A673 (cell line): ENCODE measurements around the gene DCN. TPM values are rescaled to one million over a fixed set of nuclear protein-coding genes. Genes with fewer than 3 reads are reported as not detected.

Source experiments
- BruUV-seq: library from RNA; stranded (reverse); fragments of 400-500 nt; replicated peaks from 2 replicates; lab custom pipeline; 2021; lab: Mats Ljungman, UMichigan
- CTCF ChIA-PET: fragments of 300-600 bp; sonication (Branson Sonifier 250); formaldehyde crosslinking; loops from one replicate; lab custom pipeline; 2022; ENCODE audit warnings: antibody characterized with exemption; lab: Charles Lee
- POLR2A ChIA-PET: fragments of 300-600 bp; sonication (Branson Sonifier 250); formaldehyde crosslinking; loops from one replicate; lab custom pipeline; 2022; ENCODE audit warnings: antibody characterized with exemption; ENCODE audit not compliant: low non-redundant PET; lab: Charles Lee
- DNase-seq: peaks from one replicate; pipeline ENCODE4 v3.0.0-alpha.2; 2015; ENCODE audit warnings: low spot score
- H3K27ac ChIP-seq: fragments of 200-600 bp; sonication (generic); 2 replicates; pipeline ENCODE4 v1.5.1; 2016; ENCODE audit warnings: mixed run types, low read depth, mild to moderate bottlenecking, mixed read lengths, antibody characterized with exemption, low read length; ENCODE audit not compliant: poor library complexity, severe bottlenecking
- H3K27me3 ChIP-seq: fragments of 200-600 bp; sonication (generic); replicated peaks from 2 replicates; pipeline ENCODE4 v1.6.1; 2017; ENCODE audit warnings: mixed run types, low read depth, mild to moderate bottlenecking, mixed read lengths, antibody characterized with exemption, low read length; ENCODE audit not compliant: insufficient read depth, poor library complexity
- H3K36me3 ChIP-seq: fragments of 200-600 bp; sonication (generic); 2 replicates; pipeline ENCODE4 v1.6.1; 2016; ENCODE audit warnings: mixed run types, mild to moderate bottlenecking, mixed read lengths, antibody characterized with exemption, low read length; ENCODE audit not compliant: insufficient read depth, poor library complexity, severe bottlenecking
- H3K4me1 ChIP-seq: fragments of 200-600 bp; sonication (generic); 2 replicates; pipeline ENCODE4 v1.6.1; 2017; ENCODE audit warnings: mixed run types, mild to moderate bottlenecking, mixed read lengths, antibody characterized with exemption, low read length; ENCODE audit not compliant: insufficient read depth, poor library complexity, severe bottlenecking
- H3K4me3 ChIP-seq: fragments of 200-600 bp; sonication (generic); 2 replicates; pipeline ENCODE4 v1.5.1; 2016; ENCODE audit warnings: low read depth, mixed run types, mild to moderate bottlenecking, mixed read lengths, low read length; ENCODE audit not compliant: poor library complexity, severe bottlenecking
- H3K9me3 ChIP-seq: fragments of 200-600 bp; sonication (generic); 2 replicates; pipeline ENCODE4 v1.6.1; 2016; ENCODE audit warnings: mixed run types, low read depth, mild to moderate bottlenecking, mixed read lengths, antibody characterized with exemption, low read length; ENCODE audit not compliant: poor library complexity, severe bottlenecking
- EZH2 ChIP-seq: fragments of 200-600 bp; sonication (generic); IDR thresholded peaks from 2 replicates; pipeline ENCODE4 v1.6.1; 2017; ENCODE audit warnings: borderline replicate concordance, low read depth, mild to moderate bottlenecking, mixed read lengths, antibody characterized with exemption, low read length; ENCODE audit not compliant: poor library complexity, severe bottlenecking
- intact Hi-C: fragments of 100-400 bp; cut with micrococcal nuclease; formaldehyde crosslinking; loops from one replicate; pipeline ENCODE4 v1.10.0; 2022; ENCODE audit not compliant: unreplicated experiment
- total RNA-seq: library from RNA; stranded (reverse); gene quantifications from 2 replicates; pipeline ENCODE4 v1.2.3, GENCODE V29; 2021
- TF ChIP-seq, protein P1 (sequence below): fragments of 300-800, 200-600 bp; sonication (generic); conservative IDR thresholded peaks from 2 replicates; pipeline ENCODE4 v1.5.1; 2017; ENCODE audit warnings: low read depth, mild to moderate bottlenecking, antibody characterized with exemption, low read length, moderate library complexity, mixed read lengths

Gene DCN
- total RNA-seq, 1 experiment from 2014 or later: 3.5 TPM

DNA sequence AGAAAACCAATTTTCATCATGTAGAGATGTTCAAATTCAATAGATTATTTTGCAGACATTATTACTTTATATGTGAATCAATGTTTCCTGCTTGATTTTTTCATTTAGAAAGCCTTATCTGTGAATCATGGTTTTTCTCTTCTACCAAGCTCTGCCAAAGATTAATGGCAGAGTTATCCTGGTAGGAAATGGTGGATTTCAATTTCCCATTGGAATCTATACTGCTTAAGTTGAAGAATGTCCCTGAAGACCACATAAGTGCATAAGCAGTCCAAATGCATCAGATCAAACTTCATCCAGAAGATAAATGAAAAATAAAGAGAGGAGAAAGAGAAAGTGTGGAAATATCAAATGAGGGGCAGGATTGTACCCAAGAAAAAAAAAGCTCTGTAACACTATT, 76.3 kb downstream of the DCN start:
- no TSS peak for BruUV-seq
- Histone ChIP-seq H3K9me3 (no peaks in the 10 kb centered on the region), H3K36me3 (no peaks in the 10 kb centered on the region), H3K4me1 (no peaks in the 10 kb centered on the region), H3K27ac (no peak overlapping the region), H3K4me3 (no peak overlapping the region), H3K27me3 (no peaks in the 10 kb centered on the region)
- ChIA-PET CTCF (no interaction called here), POLR2A (no interaction called here)
- DNase-seq: no peak
- intact Hi-C loops: loop anchor here (5.0 kb wide), 1 partner anchor 221 kb away; no protein-coding TSS in a partner anchor
- TF ChIP-seq EZH2: no peak
- TF ChIP-seq, protein P1, sequence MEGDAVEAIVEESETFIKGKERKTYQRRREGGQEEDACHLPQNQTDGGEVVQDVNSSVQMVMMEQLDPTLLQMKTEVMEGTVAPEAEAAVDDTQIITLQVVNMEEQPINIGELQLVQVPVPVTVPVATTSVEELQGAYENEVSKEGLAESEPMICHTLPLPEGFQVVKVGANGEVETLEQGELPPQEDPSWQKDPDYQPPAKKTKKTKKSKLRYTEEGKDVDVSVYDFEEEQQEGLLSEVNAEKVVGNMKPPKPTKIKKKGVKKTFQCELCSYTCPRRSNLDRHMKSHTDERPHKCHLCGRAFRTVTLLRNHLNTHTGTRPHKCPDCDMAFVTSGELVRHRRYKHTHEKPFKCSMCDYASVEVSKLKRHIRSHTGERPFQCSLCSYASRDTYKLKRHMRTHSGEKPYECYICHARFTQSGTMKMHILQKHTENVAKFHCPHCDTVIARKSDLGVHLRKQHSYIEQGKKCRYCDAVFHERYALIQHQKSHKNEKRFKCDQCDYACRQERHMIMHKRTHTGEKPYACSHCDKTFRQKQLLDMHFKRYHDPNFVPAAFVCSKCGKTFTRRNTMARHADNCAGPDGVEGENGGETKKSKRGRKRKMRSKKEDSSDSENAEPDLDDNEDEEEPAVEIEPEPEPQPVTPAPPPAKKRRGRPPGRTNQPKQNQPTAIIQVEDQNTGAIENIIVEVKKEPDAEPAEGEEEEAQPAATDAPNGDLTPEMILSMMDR: no peak

DNA sequence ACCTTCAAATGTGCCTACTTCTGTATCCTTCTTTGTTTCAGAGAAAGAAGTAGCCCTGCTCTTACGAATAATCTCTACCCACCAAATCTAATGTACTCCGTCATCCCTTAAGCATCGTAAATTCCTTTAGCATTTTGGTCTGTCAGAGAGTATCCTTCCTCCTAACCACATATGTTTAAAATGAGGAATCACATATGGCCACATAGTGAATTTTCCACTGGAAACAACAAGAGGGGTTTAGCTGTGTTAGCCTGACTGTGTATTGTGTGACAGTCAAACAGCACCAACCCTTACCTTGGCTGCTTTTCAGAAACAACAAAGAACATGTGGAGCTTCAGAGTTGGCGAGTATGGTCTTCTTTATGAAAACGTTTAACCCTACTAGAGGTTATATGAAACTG, 76.8 kb downstream of the DCN start:
- intact Hi-C loops: loop anchor here (5.0 kb wide), 1 partner anchor 221 kb away; no protein-coding TSS in a partner anchor
- no peaks in the 10 kb centered on the region for H3K4me1 ChIP-seq
- ChIA-PET CTCF (no interaction called here), POLR2A (no interaction called here)
- H3K27ac ChIP-seq: no peak overlapping the region
- H3K36me3 ChIP-seq: no peaks in the 10 kb centered on the region
- H3K9me3 ChIP-seq: no peaks in the 10 kb centered on the region
- DNase-seq: no peak
- H3K27me3 ChIP-seq: no peaks in the 10 kb centered on the region
- H3K4me3 ChIP-seq: no peak overlapping the region
- BruUV-seq: no TSS peak
- TF ChIP-seq, protein P1: no peak
- no peak for TF ChIP-seq EZH2

GRCh38 chr12:91104812-91105466, 77.7 kb downstream of the DCN start:
- ChIA-PET CTCF (no interaction called here), POLR2A (no interaction called here)
- no peaks in the 10 kb centered on the region for H3K9me3 ChIP-seq
- H3K36me3 ChIP-seq: no peaks in the 10 kb centered on the region
- no peaks in the 10 kb centered on the region for H3K4me1 ChIP-seq
- no peak overlapping the region for H3K4me3 ChIP-seq
- no peak for TF ChIP-seq EZH2
- TF ChIP-seq, protein P1: no peak
- no peak for DNase-seq
- H3K27ac ChIP-seq: no peak overlapping the region
- intact Hi-C loops: loop anchor here (5.0 kb wide), 1 partner anchor 222 kb away; no protein-coding TSS in a partner anchor
- H3K27me3 ChIP-seq: no peaks in the 10 kb centered on the region
- BruUV-seq: no TSS peak
